Pancreas (tissue), 10 donors: ENCODE measurements around the gene LAMTOR4. TPM values are rescaled to one million over a fixed set of nuclear protein-coding genes. Genes with fewer than 3 reads are reported as not detected.
"Not testable (repeated sequence)": the region's sequence is repeated elsewhere in the genome, so short reads cannot be mapped to it uniquely, and the experiment has no call there.

Experiments used
- ATAC-seq, 4 donors: fragments of 200-7000 bp; cut with Tn5 transposase; one replicate each; pipeline versions ENCODE4 v1.8.0 to v1.9.1; 2020; ENCODE audit warnings: mild to moderate bottlenecking in 4 of 4, moderate library complexity in 4 of 4
- DNase-seq, 6 donors: peaks; one replicate each; pipeline ENCODE4 v3.0.0-alpha.2; 2020
- FAIRE-seq: peaks from 2 replicates; lab custom pipeline; 2012; peaks lifted over from hg19 to GRCh38; lab: Jason Lieb, UNC
- H3K27ac ChIP-seq, 4 donors: fragments of 200-600 bp; sonication (generic); 1 replicate in 3 of 4; 2 replicates in 1 of 4; pipeline versions ENCODE4 v1.5.0 to v1.8.0; 2020
- H3K27me3 ChIP-seq, 4 donors: fragments of 200-600 bp; one replicate each; pipeline ENCODE4 v1.8.0; 2021
- H3K36me3 ChIP-seq, 3 donors: fragments of 200-600 bp; sonication (generic) in 1 of 3; one replicate each; pipeline versions ENCODE4 v1.5.0 to v1.8.0; 2020 to 2021
- H3K4me1 ChIP-seq, 3 donors: fragments of 200-600 bp; one replicate each; pipeline ENCODE4 v1.8.0; 2021
- H3K4me3 ChIP-seq, 4 donors: fragments of 200-600 bp; sonication (generic) in 2 of 4; one replicate each; pipeline versions ENCODE4 v1.5.0 to v1.8.0; 2020 to 2021
- H3K9me3 ChIP-seq, 4 donors: fragments of 200-600 bp; one replicate each; pipeline ENCODE4 v1.8.0; 2021
- CTCF ChIP-seq, 4 donors: fragments of 200-600 bp; sonication (generic) in 3 of 4; IDR thresholded peaks; one replicate each; pipeline versions ENCODE4 v1.5.0 to v1.8.0; 2021; ENCODE audit warnings: antibody characterized with exemption in 4 of 4
- WGBS, 2 donors: extraction: QIAGEN DNeasy Blood & Tissue Kit; methylation state at CpG; one replicate each; pipeline ENCODE4 v1.1.7; 2013; 5-methylcytosine and 5-hydroxymethylcytosine counted together
- intact Hi-C, 3 donors: fragments of 100-400 bp; cut with DNase I; formaldehyde crosslinking; loops; one replicate each; pipeline versions ENCODE4 v1.11.1 to v1.14.2; 2022
- polyA plus RNA-seq, 2 donors: library from polyadenylated mRNA; stranded (reverse); fragments of 200-250 nt; gene quantifications; one replicate each; pipeline ENCODE4 v1.2.3, GENCODE V29; 2013
- total RNA-seq, 6 donors: library from RNA; stranded (reverse); fragmentation: NEBNext Ultra II Directional in 4 of 6; extraction: Animal tissue kit (Norgen Biotek cat#: 25700) in 4 of 6; gene quantifications; one replicate each; pipeline versions ENCODE4 v1.2.1 to v1.2.4, GENCODE V29; 2021 to 2023
- donor health status: healthy with polysubstance abuse.
- donor health status: DM: no; HTN: no; CAD: no; lungs with moderate emphysema.
- donor health status: DM: no; HTN: no; CAD: no.
- donor health status: control.
- donor health status: control.
- donor health status: Bipolar disorder and iron deficiency.
- donor health status: DM: yes; HTN: yes; CAD: no.
- donor health status: DM: no; HTN: no; CAD: no.
- donor health status: DM: no; HTN: no; CAD: no.
- donor health status: DM: yes; HTN: yes; CAD: no.

LAMTOR4 gene
- total and polyA plus RNA-seq, 8 donors = 43.8 to 209 (median 55.6) TPM

- Histone ChIP-seq H3K27ac (no peak within 1 kb of the TSS), H3K4me1 (no peaks in the 10 kb centered on the region), H3K4me3 (peak within 1 kb of the TSS in 2 of 4 donors; percentile 19 to 59), H3K9me3 (no peaks in the 10 kb centered on the region), H3K27me3 (no peaks in the 10 kb centered on the region), H3K36me3 (no peaks in the 10 kb centered on the region)
- DNase-seq (peak; percentile 91 to 97 (median 95)), ATAC-seq (peak; percentile 95 to 99 (median 96)), FAIRE-seq (no peak)
- intact Hi-C loops = no loop called here
- no peak for TF ChIP-seq CTCF (IDR thresholded peaks at IDR 0.05)
- WGBS, 2 donors = 2 to 4% methylated on average over 77 to 78 of the region's 78 CpGs
These were observed 28.6 kb downstream of the LAMTOR4 start, which contains the start of the genes GPC2 and STAG3 for GRCh38 chr7:100177045-100178001. Gene GPC2, minus strand, starts transcription at chr7:100177381. Its CDS starts 182 bp downstream, at chr7:100177199. Gene STAG3, plus strand, starts transcription at chr7:100177918. Its CDS starts 2,639 bp downstream, at chr7:100180557.

GRCh38 chr7:100180084-100180483 is 31.4 kb downstream of the LAMTOR4 start:
- DNase-seq, H3K4me1 ChIP-seq, H3K4me3 ChIP-seq, H3K36me3 ChIP-seq, H3K27me3 ChIP-seq, H3K9me3 ChIP-seq, H3K27ac ChIP-seq, ATAC-seq, FAIRE-seq, intact Hi-C loops: not testable (repeated sequence)
- WGBS, 2 donors = 89 to 92% methylated on average over 3 of the region's 3 CpGs

- H3K4me3 ChIP-seq, intact Hi-C loops, FAIRE-seq, DNase-seq, H3K36me3 ChIP-seq, H3K9me3 ChIP-seq, H3K4me1 ChIP-seq, ATAC-seq, H3K27ac ChIP-seq, H3K27me3 ChIP-seq: not testable (repeated sequence)
- WGBS, 2 donors = 73 to 76% methylated on average over 6 of the region's 6 CpGs
These were observed 33.9 kb downstream of the LAMTOR4 start for GRCh38 chr7:100182616-100183015.

GRCh38 chr7:100183090-100183489 is 34.4 kb downstream of the LAMTOR4 start:
- H3K4me3 ChIP-seq, H3K9me3 ChIP-seq, intact Hi-C loops, ATAC-seq, FAIRE-seq, H3K27me3 ChIP-seq, H3K4me1 ChIP-seq, H3K27ac ChIP-seq, H3K36me3 ChIP-seq: not testable (repeated sequence)
- 75 to 79% methylated on average over 6 of the region's 6 CpGs for WGBS, 2 donors
- DNase-seq = peak in 1 of 6 donors; percentile 11

- no peak overlapping the region for H3K4me3 ChIP-seq
- 70 to 86% methylated on average over 2 of the region's 2 CpGs for WGBS, 2 donors
- no peaks in the 10 kb centered on the region for H3K9me3 ChIP-seq
- ATAC-seq = no peak
- no peaks in the 10 kb centered on the region for H3K27me3 ChIP-seq
- no peak for TF ChIP-seq CTCF (IDR thresholded peaks at IDR 0.05)
- no peak for DNase-seq
- H3K27ac ChIP-seq = no peak overlapping the region
- no peak for FAIRE-seq
- intact Hi-C loops = no loop called here
- H3K36me3 ChIP-seq = no peaks in the 10 kb centered on the region
- no peaks in the 10 kb centered on the region for H3K4me1 ChIP-seq
These were observed 37.0 kb downstream of the LAMTOR4 start for GRCh38 chr7:100185726-100186125.

- Histone ChIP-seq H3K27me3 (no peaks in the 10 kb centered on the region), H3K36me3 (no peaks in the 10 kb centered on the region), H3K9me3 (no peaks in the 10 kb centered on the region), H3K27ac (no peak overlapping the region), H3K4me3 (no peak overlapping the region), H3K4me1 (no peaks in the 10 kb centered on the region)
- intact Hi-C loops = no loop called here
- no peak for FAIRE-seq
- no peak for DNase-seq
- 55 to 76% methylated on average over 3 of the region's 3 CpGs for whole genome bisulfite sequencing, 2 donors
- ATAC-seq = no peak
- TF ChIP-seq CTCF (IDR thresholded peaks at IDR 0.05) = no peak
These were observed 40.3 kb downstream of the LAMTOR4 start for GRCh38 chr7:100189061-100189460.
